ENCODE results near the gene HBP1. TPM values are rescaled to one million over a fixed set of nuclear protein-coding genes. Genes with fewer than 3 reads are reported as not detected.

HBP1 gene
- total RNA-seq, 1 donor from 2014 or later, result 53.0 TPM

- peaks cover 4% of the 10 kb centered on the region for H3K4me1 Mint-ChIP-seq (ENCODE audit: low read depth)
- H3K27ac Mint-ChIP-seq, result peak overlapping the region; percentile 71
- H3K36me3 Mint-ChIP-seq (ENCODE audit: insufficient read depth), result no peaks in the 10 kb centered on the region
- no peak overlapping the region for H3K4me3 Mint-ChIP-seq (ENCODE audit: low read depth)
- no peaks in the 10 kb centered on the region for H3K9me3 Mint-ChIP-seq (ENCODE audit: low read depth)
- DNase-seq (ENCODE audit: low spot score, unreplicated experiment), result no peak
- TF ChIP-seq, protein P1, sequence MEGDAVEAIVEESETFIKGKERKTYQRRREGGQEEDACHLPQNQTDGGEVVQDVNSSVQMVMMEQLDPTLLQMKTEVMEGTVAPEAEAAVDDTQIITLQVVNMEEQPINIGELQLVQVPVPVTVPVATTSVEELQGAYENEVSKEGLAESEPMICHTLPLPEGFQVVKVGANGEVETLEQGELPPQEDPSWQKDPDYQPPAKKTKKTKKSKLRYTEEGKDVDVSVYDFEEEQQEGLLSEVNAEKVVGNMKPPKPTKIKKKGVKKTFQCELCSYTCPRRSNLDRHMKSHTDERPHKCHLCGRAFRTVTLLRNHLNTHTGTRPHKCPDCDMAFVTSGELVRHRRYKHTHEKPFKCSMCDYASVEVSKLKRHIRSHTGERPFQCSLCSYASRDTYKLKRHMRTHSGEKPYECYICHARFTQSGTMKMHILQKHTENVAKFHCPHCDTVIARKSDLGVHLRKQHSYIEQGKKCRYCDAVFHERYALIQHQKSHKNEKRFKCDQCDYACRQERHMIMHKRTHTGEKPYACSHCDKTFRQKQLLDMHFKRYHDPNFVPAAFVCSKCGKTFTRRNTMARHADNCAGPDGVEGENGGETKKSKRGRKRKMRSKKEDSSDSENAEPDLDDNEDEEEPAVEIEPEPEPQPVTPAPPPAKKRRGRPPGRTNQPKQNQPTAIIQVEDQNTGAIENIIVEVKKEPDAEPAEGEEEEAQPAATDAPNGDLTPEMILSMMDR (IDR thresholded peaks at IDR 0.05; ENCODE audit: unreplicated experiment), result no peak
- no peaks in the 10 kb centered on the region for H3K27me3 Mint-ChIP-seq
These were observed 23.6 kb upstream of the HBP1 start for GRCh38 chr7:107145067-107145838.

- H3K4me3 Mint-ChIP-seq (ENCODE audit: low read depth), result no peak overlapping the region
- no peaks in the 10 kb centered on the region for H3K36me3 Mint-ChIP-seq (ENCODE audit: insufficient read depth)
- DNase-seq (ENCODE audit: low spot score, unreplicated experiment), result no peak
- no peak overlapping the region for H3K27ac Mint-ChIP-seq
- TF ChIP-seq, protein P1 (IDR thresholded peaks at IDR 0.05; ENCODE audit: unreplicated experiment), result peak; percentile 62
- peaks cover 4% of the 10 kb centered on the region for H3K4me1 Mint-ChIP-seq (ENCODE audit: low read depth)
- no peaks in the 10 kb centered on the region for H3K27me3 Mint-ChIP-seq
- H3K9me3 Mint-ChIP-seq (ENCODE audit: low read depth), result no peaks in the 10 kb centered on the region
These were observed 21.1 kb upstream of the HBP1 start for GRCh38 chr7:107147464-107148393.

GRCh38 chr7:107148721-107149120, 20.1 kb upstream of the HBP1 start:
- Mint-ChIP-seq H3K4me1 (ENCODE audit: low read depth) (peaks cover 4% of the 10 kb centered on the region), H3K27me3 (no peaks in the 10 kb centered on the region), H3K9me3 (ENCODE audit: low read depth) (no peaks in the 10 kb centered on the region), H3K4me3 (ENCODE audit: low read depth) (no peak overlapping the region), H3K36me3 (ENCODE audit: insufficient read depth) (no peaks in the 10 kb centered on the region), H3K27ac (no peak overlapping the region)
- no peak for DNase-seq (ENCODE audit: low spot score, unreplicated experiment)
- TF ChIP-seq, protein P1 (IDR thresholded peaks at IDR 0.05; ENCODE audit: unreplicated experiment), result no peak

GRCh38 chr7:107149863-107150262, 18.9 kb upstream of the HBP1 start:
- no peak overlapping the region for H3K4me3 Mint-ChIP-seq (ENCODE audit: low read depth)
- H3K9me3 Mint-ChIP-seq (ENCODE audit: low read depth), result no peaks in the 10 kb centered on the region
- peaks cover 2% of the 10 kb centered on the region for H3K36me3 Mint-ChIP-seq (ENCODE audit: insufficient read depth)
- TF ChIP-seq, protein P1 (IDR thresholded peaks at IDR 0.05; ENCODE audit: unreplicated experiment), result no peak
- no peak for DNase-seq (ENCODE audit: low spot score, unreplicated experiment)
- H3K27ac Mint-ChIP-seq, result no peak overlapping the region
- H3K27me3 Mint-ChIP-seq, result no peaks in the 10 kb centered on the region
- peaks cover 1% of the 10 kb centered on the region for H3K4me1 Mint-ChIP-seq (ENCODE audit: low read depth)

DNA sequence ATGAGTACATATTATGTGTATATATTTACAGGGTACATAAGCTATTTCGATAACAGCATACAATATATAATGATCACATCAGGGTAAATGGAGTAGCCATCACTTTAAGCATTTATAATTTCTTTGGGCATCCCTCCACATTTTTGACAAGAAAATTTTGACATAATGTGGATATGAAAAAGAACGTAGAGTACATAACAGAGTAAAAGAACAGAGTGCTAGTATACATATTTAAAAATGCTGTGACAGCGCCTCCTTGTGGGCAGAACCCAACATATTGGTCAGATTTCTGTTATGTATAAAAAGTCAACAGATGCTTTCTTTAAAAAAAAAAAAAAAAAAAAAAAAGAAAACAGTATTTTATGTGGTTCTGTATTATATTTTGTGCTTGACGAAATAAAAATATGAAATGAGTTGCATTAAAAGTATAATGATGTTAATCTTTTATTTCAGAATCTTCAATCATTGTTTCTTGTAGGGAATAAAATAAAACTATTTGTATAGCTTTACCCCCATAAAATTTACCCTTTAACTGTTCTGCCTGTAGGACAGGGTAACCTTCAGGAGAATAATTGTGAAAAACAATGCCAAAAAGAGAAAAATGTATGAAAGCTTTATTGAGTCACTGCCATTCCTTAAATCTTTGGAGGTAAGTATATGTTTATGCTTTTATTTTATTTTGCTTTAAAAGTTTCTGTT, 18.3 kb upstream of the HBP1 start:
- Mint-ChIP-seq H3K36me3 (ENCODE audit: insufficient read depth) (peaks cover 2% of the 10 kb centered on the region), H3K9me3 (ENCODE audit: low read depth) (no peaks in the 10 kb centered on the region), H3K27ac (no peak overlapping the region), H3K4me1 (ENCODE audit: low read depth) (no peaks in the 10 kb centered on the region), H3K4me3 (ENCODE audit: low read depth) (no peak overlapping the region), H3K27me3 (no peaks in the 10 kb centered on the region)
- DNase-seq (ENCODE audit: low spot score, unreplicated experiment), result peak; percentile 50
- TF ChIP-seq, protein P1 (IDR thresholded peaks at IDR 0.05; ENCODE audit: unreplicated experiment), result peak; percentile 88
